Heart right ventricle (tissue), 16 donors: Measurements from ENCODE around the gene USH2A. TPM values are rescaled to one million over a fixed set of nuclear protein-coding genes. Genes with fewer than 3 reads are reported as not detected.

Experiments used
- ATAC-seq, 8 donors: fragments of 200-7000 bp; cut with Tn5 transposase; one replicate each; pipeline ENCODE4 v1.9.1; 2020; ENCODE audit warnings: mild to moderate bottlenecking in 8 of 8, moderate library complexity in 8 of 8, moderate number of reproducible peaks in 1 of 8
- DNase-seq, 2 donors: peaks; one replicate each; pipeline ENCODE4 v3.0.0-alpha.2; 2020
- H3K27ac ChIP-seq, 10 donors: fragments of 200-600 bp; sonication (generic) in 2 of 10; one replicate each; pipeline versions ENCODE4 v1.5.0 to v1.8.0; 2020 to 2022; ENCODE audit warnings: mild to moderate bottlenecking in 3 of 10
- H3K27me3 ChIP-seq, 7 donors: fragments of 200-600 bp; one replicate each; pipeline ENCODE4 v1.8.0; 2021 to 2022; ENCODE audit warnings: mild to moderate bottlenecking in 2 of 7
- H3K36me3 ChIP-seq, 9 donors: fragments of 200-600 bp; sonication (generic) in 1 of 9; one replicate each; pipeline versions ENCODE4 v1.5.0 to v1.8.0; 2020 to 2022; ENCODE audit warnings: mild to moderate bottlenecking in 2 of 9
- H3K4me1 ChIP-seq, 9 donors: fragments of 200-600 bp; sonication (generic) in 1 of 9; one replicate each; pipeline versions ENCODE4 v1.5.0 to v1.8.0; 2020 to 2022; ENCODE audit warnings: mild to moderate bottlenecking in 4 of 9
- H3K4me3 ChIP-seq, 10 donors: fragments of 200-600 bp; sonication (generic) in 2 of 10; one replicate each; pipeline versions ENCODE4 v1.5.0 to v1.8.0; 2020 to 2022; ENCODE audit warnings: mild to moderate bottlenecking in 7 of 10, moderate library complexity in 2 of 10
- H3K9me3 ChIP-seq, 11 donors: fragments of 200-600 bp in 10 of 11; sonication (generic) in 2 of 11; one replicate each; pipeline versions ENCODE4 v1.5.0 to v1.8.0; 2013 to 2022; ENCODE audit warnings: mild to moderate bottlenecking in 2 of 11, control low read depth in 1 of 11, moderate library complexity in 1 of 11
- CTCF ChIP-seq, 9 donors: fragments of 200-600 bp; sonication (generic) in 2 of 9; IDR thresholded peaks; one replicate each; pipeline versions ENCODE4 v1.5.0 to v1.8.0; 2021 to 2022; ENCODE audit warnings: antibody characterized with exemption in 9 of 9, mild to moderate bottlenecking in 5 of 9, moderate library complexity in 1 of 9
- WGBS, 2 donors: extraction: QIAGEN DNeasy Blood & Tissue Kit; methylation state at CpG; one replicate each; pipeline ENCODE4 v1.1.7; 2013; ENCODE audit warnings: inconsistent platforms in 1 of 2; 5-methylcytosine and 5-hydroxymethylcytosine counted together
- intact Hi-C, 10 donors: fragments of 100-400 bp; cut with DNase I; formaldehyde crosslinking; loops; one replicate each; pipeline versions ENCODE4 v1.11.1 to v1.14.2; 2022
- polyA plus RNA-seq, 2 donors: library from polyadenylated mRNA; stranded (reverse); fragments of 200-250 nt; gene quantifications; one replicate each; pipeline ENCODE4 v1.2.3, GENCODE V29; 2013
- total RNA-seq, 10 donors: library from RNA; stranded (reverse); fragmentation: NEBNext Ultra II Directional in 3 of 10; extraction: Animal tissue kit (Norgen Biotek cat#: 25700) in 3 of 10; gene quantifications; one replicate each; pipeline versions ENCODE4 v1.2.1 to v1.2.4, GENCODE V29; 2021 to 2023
- donor health status: Arrhythmogenic right ventricular cardiomyopathy.
- donor health status: ischemic (EF 13 %, LVEDD 7.1; RV severe dilation, severe dysfunction).
- donor health status: healthy with polysubstance abuse.
- donor health status: DM: no; HTN: yes; CAD: no.
- donor health status: DM: no; HTN: no; CAD: no.
- donor health status: ischemic (EF 25% LVEDD 6.9; RV normal size, moderate dysfunction).
- donor health status: ischemic (EF 25% LVEDD 5.7; RV mildly dilated, moderate dysfunction).
- donor health status: healthy.
- donor health status: DM: yes; HTN: yes; CAD: no.
- donor health status: Ischemic cardiomyopathy.
- donor health status: ischemic (EF 35%, LVEDD 5.7; RV mildly dilated, moderate dysfunction).
- donor health status: nonischemic (EF 11% LVEDD 7.7; RV severe dilation, severe dysfunction).
- donor health status: DM: yes; HTN: yes; CAD: no.
- donor health status: PGD.
- donor health status: ischemic (EF 29% LVEDD 5.4; RV normal size, mild dysfunction).
- donor health status: nonischemic (EF 23%, LVEDD 6.1; RV moderate dilation, normal function).

Gene USH2A
- total and polyA plus RNA-seq, 12 donors = 0.01 to 4.9 (median 3.6) TPM

- no peak for ATAC-seq
- 79 to 81% methylated on average over 2 of the region's 2 CpGs for WGBS, 2 donors
These were observed 587.3 kb downstream of the USH2A start for GRCh38 chr1:215835951-215836350.

GRCh38 chr1:215833941-215834729 is 589.1 kb downstream of the USH2A start:
- intact Hi-C loops = no loop called here
- TF ChIP-seq CTCF (IDR thresholded peaks at IDR 0.05) = no peak
- WGBS, 2 donors = 84 to 89% methylated on average over 3 of the region's 3 CpGs
- DNase-seq = no peak
- ATAC-seq = no peak
- Histone ChIP-seq H3K27ac (no peak overlapping the region), H3K9me3 (peaks cover 0 to 30% (median 0%) of the 10 kb centered on the region in 11 donors), H3K27me3 (no peaks in the 10 kb centered on the region), H3K4me3 (no peak overlapping the region), H3K36me3 (no peaks in the 10 kb centered on the region), H3K4me1 (no peaks in the 10 kb centered on the region)

More at GRCh38 chr1:215835951-215836350, 587.3 kb downstream of the USH2A start:
- no peaks in the 10 kb centered on the region for H3K27me3 ChIP-seq
- no peaks in the 10 kb centered on the region for H3K36me3 ChIP-seq
- H3K27ac ChIP-seq = no peak overlapping the region
- no peak for TF ChIP-seq CTCF (IDR thresholded peaks at IDR 0.05)
- H3K4me3 ChIP-seq = no peak overlapping the region
- intact Hi-C loops = no loop called here
- H3K9me3 ChIP-seq = peaks cover 0 to 28% (median 5%) of the 10 kb centered on the region in 11 donors
- no peak for DNase-seq
- H3K4me1 ChIP-seq = no peaks in the 10 kb centered on the region

GRCh38 chr1:215830226-215830810 is 592.9 kb downstream of the USH2A start:
- H3K27ac ChIP-seq = no peak overlapping the region
- no peak for TF ChIP-seq CTCF (IDR thresholded peaks at IDR 0.05)
- DNase-seq (no peak), ATAC-seq (peak in 1 of 8 donors; percentile 58)
- intact Hi-C loops = no loop called here
- no peaks in the 10 kb centered on the region for H3K4me1 ChIP-seq
- no peaks in the 10 kb centered on the region for H3K36me3 ChIP-seq
- no peaks in the 10 kb centered on the region for H3K27me3 ChIP-seq
- WGBS, 2 donors = 57 to 68% methylated on average over 7 of the region's 7 CpGs
- peaks cover 0 to 30% (median 0%) of the 10 kb centered on the region in 11 donors for H3K9me3 ChIP-seq
- H3K4me3 ChIP-seq = no peak overlapping the region

- no peak overlapping the region for H3K4me3 ChIP-seq
- intact Hi-C loops = loop anchor here in 1 of 10 donors (5.0 kb wide), 1 partner anchor 583 kb away; no protein-coding TSS in a partner anchor
- H3K36me3 ChIP-seq = no peaks in the 10 kb centered on the region
- H3K27me3 ChIP-seq = no peaks in the 10 kb centered on the region
- DNase-seq (no peak), ATAC-seq (no peak)
- H3K4me1 ChIP-seq = no peaks in the 10 kb centered on the region
- no peak overlapping the region for H3K27ac ChIP-seq
- H3K9me3 ChIP-seq = peaks cover 0 to 20% (median 11%) of the 10 kb centered on the region in 11 donors
- TF ChIP-seq CTCF (IDR thresholded peaks at IDR 0.05) = no peak
These were observed 598.2 kb downstream of the USH2A start for GRCh38 chr1:215825056-215825455.
